Stomach smooth muscle (tissue), 2 donors: ENCODE data around the gene RCL1.
A peak's percentile ranks its signal among the peaks of the same experiment; 100 is the strongest.
"Not testable (repeated sequence)": the region's sequence is repeated elsewhere in the genome, so short reads cannot be mapped to it uniquely, and the experiment has no call there.

ENCODE experiments used
- H3K27ac ChIP-seq: one replicate; pipeline ENCODE4 v1.7.0; 2013; ENCODE audit warnings: mild to moderate bottlenecking, low read length, inconsistent platforms
- H3K27me3 ChIP-seq, 2 donors: one replicate each; pipeline ENCODE4 v1.7.0; 2013; ENCODE audit warnings: low read length in 2 of 2; ENCODE audit not compliant: insufficient read depth in 2 of 2, control insufficient read depth in 1 of 2
- H3K36me3 ChIP-seq, 2 donors: one replicate each; pipeline ENCODE4 v1.7.0; 2013; ENCODE audit warnings: low read length in 2 of 2; ENCODE audit not compliant: control insufficient read depth in 2 of 2, insufficient read depth in 2 of 2
- H3K4me1 ChIP-seq: one replicate; pipeline ENCODE4 v1.7.0; 2013; ENCODE audit warnings: low read length; ENCODE audit not compliant: control insufficient read depth, insufficient read depth
- H3K4me3 ChIP-seq, 2 donors: one replicate each; pipeline ENCODE4 v1.7.0; 2013; ENCODE audit warnings: low read length in 2 of 2
- H3K9ac ChIP-seq, 2 donors: one replicate each; pipeline ENCODE4 v1.7.0; 2013; ENCODE audit warnings: low read length in 2 of 2, mild to moderate bottlenecking in 1 of 2
- H3K9me3 ChIP-seq, 2 donors: one replicate each; pipeline ENCODE4 v1.7.0; 2013; ENCODE audit warnings: low read length in 2 of 2; ENCODE audit not compliant: control insufficient read depth in 2 of 2
- donor health status: healthy.
- donor health status: Pancreatic carcinoma.

RCL1 gene

GRCh38 chr9:4879115-4879558 is 86.4 kb downstream of the RCL1 start:
- Histone ChIP-seq H3K9ac (no peak overlapping the region), H3K4me1 (no peaks in the 10 kb centered on the region), H3K27ac (no peak overlapping the region), H3K36me3 (peaks cover 0 to 2% of the 10 kb centered on the region in 2 donors), H3K27me3 (no peaks in the 10 kb centered on the region), H3K4me3 (no peak overlapping the region), H3K9me3 (no peaks in the 10 kb centered on the region)

- Histone ChIP-seq H3K9me3 (no peaks in the 10 kb centered on the region), H3K27ac (no peak overlapping the region), H3K4me3 (no peak overlapping the region), H3K4me1 (no peaks in the 10 kb centered on the region), H3K27me3 (no peaks in the 10 kb centered on the region), H3K9ac (no peak overlapping the region), H3K36me3 (peaks cover 0 to 4% of the 10 kb centered on the region in 2 donors)
Observed at GRCh38 chr9:4883326-4883873, 90.7 kb downstream of the RCL1 start.

GRCh38 chr9:4886698-4887097 is 94.0 kb downstream of the RCL1 start:
- Histone ChIP-seq H3K27me3 (no peaks in the 10 kb centered on the region), H3K9me3 (no peaks in the 10 kb centered on the region), H3K27ac (no peak overlapping the region)

GRCh38 chr9:4887556-4887955 is 94.8 kb downstream of the RCL1 start:
- H3K27ac ChIP-seq = no peak overlapping the region
- no peak overlapping the region for H3K9ac ChIP-seq
- no peaks in the 10 kb centered on the region for H3K27me3 ChIP-seq
- H3K4me1 ChIP-seq = no peaks in the 10 kb centered on the region
- H3K36me3 ChIP-seq = peaks cover 0 to 4% of the 10 kb centered on the region in 2 donors
- H3K4me3 ChIP-seq = no peak overlapping the region
- H3K9me3 ChIP-seq = no peaks in the 10 kb centered on the region

More at GRCh38 chr9:4886698-4887097, 94.0 kb downstream of the RCL1 start:
- Histone ChIP-seq H3K36me3 (peaks cover 0 to 4% of the 10 kb centered on the region in 2 donors), H3K4me1 (no peaks in the 10 kb centered on the region), H3K9ac (no peak overlapping the region), H3K4me3 (no peak overlapping the region)

- no peak overlapping the region for H3K27ac ChIP-seq
- H3K36me3 ChIP-seq = peaks cover 0 to 2% of the 10 kb centered on the region in 2 donors
- no peaks in the 10 kb centered on the region for H3K4me1 ChIP-seq
- no peaks in the 10 kb centered on the region for H3K9me3 ChIP-seq
- no peaks in the 10 kb centered on the region for H3K27me3 ChIP-seq
- H3K4me3 ChIP-seq = no peak overlapping the region
- H3K9ac ChIP-seq = no peak overlapping the region
Observed at GRCh38 chr9:4890242-4890641, 97.5 kb downstream of the RCL1 start.

- no peak overlapping the region for H3K9ac ChIP-seq
- H3K27me3 ChIP-seq = no peaks in the 10 kb centered on the region
- no peaks in the 10 kb centered on the region for H3K4me1 ChIP-seq
- H3K9me3 ChIP-seq = no peaks in the 10 kb centered on the region
- H3K36me3 ChIP-seq = no peaks in the 10 kb centered on the region
- H3K4me3 ChIP-seq = no peak overlapping the region
- no peak overlapping the region for H3K27ac ChIP-seq
Observed at GRCh38 chr9:4890929-4891328, 98.2 kb downstream of the RCL1 start.

GRCh38 chr9:4891674-4892073 is 98.9 kb downstream of the RCL1 start:
- Histone ChIP-seq H3K4me3 (no peak overlapping the region), H3K4me1 (no peaks in the 10 kb centered on the region), H3K9me3 (no peaks in the 10 kb centered on the region), H3K9ac (no peak overlapping the region), H3K36me3 (no peaks in the 10 kb centered on the region), H3K27ac (no peak overlapping the region), H3K27me3 (no peaks in the 10 kb centered on the region)

GRCh38 chr9:4892501-4893194 is 99.9 kb downstream of the RCL1 start:
- Histone ChIP-seq H3K27me3 (no peaks in the 10 kb centered on the region), H3K36me3 (no peaks in the 10 kb centered on the region), H3K27ac (no peak overlapping the region), H3K4me1 (no peaks in the 10 kb centered on the region), H3K4me3 (no peak overlapping the region), H3K9ac (no peak overlapping the region), H3K9me3 (no peaks in the 10 kb centered on the region)

- Histone ChIP-seq H3K27ac (no peak overlapping the region), H3K9me3 (no peaks in the 10 kb centered on the region), H3K4me1 (no peaks in the 10 kb centered on the region), H3K36me3 (no peaks in the 10 kb centered on the region), H3K9ac (no peak overlapping the region), H3K4me3 (no peak overlapping the region), H3K27me3 (no peaks in the 10 kb centered on the region)
Observed at GRCh38 chr9:4894076-4894475, 101.3 kb downstream of the RCL1 start.

GRCh38 chr9:4899853-4900252 is 107.1 kb downstream of the RCL1 start:
- H3K36me3 ChIP-seq, H3K9ac ChIP-seq, H3K27me3 ChIP-seq, H3K4me1 ChIP-seq, H3K27ac ChIP-seq, H3K9me3 ChIP-seq, H3K4me3 ChIP-seq: not testable (repeated sequence)

- not testable (repeated sequence) for H3K9ac ChIP-seq, H3K4me1 ChIP-seq, H3K27me3 ChIP-seq, H3K27ac ChIP-seq, H3K36me3 ChIP-seq, H3K9me3 ChIP-seq
- H3K4me3 ChIP-seq = peak overlapping the region; percentile 51 to 52
Observed at GRCh38 chr9:4901401-4902134, 108.8 kb downstream of the RCL1 start.
